ENCODE results near the gene RP9.

RP9 gene

GRCh38 chr7:33066771-33067170 lies 42.4 kb downstream of the RP9 start:
- DNase-seq (ENCODE audit: low read depth in 3 of 3, low spot score in 1 of 3), result no peak

- DNase-seq (ENCODE audit: low read depth in 3 of 3, low spot score in 1 of 3), result no peak
These were observed 43.2 kb downstream of the RP9 start for GRCh38 chr7:33065981-33066380.

- peak; percentile 78 to 85 (median 79) for DNase-seq (ENCODE audit: low read depth in 3 of 3, low spot score in 1 of 3)
These were observed 46.3 kb downstream of the RP9 start for GRCh38 chr7:33062782-33063443.

GRCh38 chr7:33062023-33062781 lies 47.0 kb downstream of the RP9 start, which contains the start of gene NT5C3A:
Gene NT5C3A, minus strand, starts transcription at chr7:33062776. Its CDS starts 71 bp downstream, at chr7:33062705.
- peak in 1 of 3 donors; percentile 9 for DNase-seq (ENCODE audit: low read depth in 3 of 3, low spot score in 1 of 3)

GRCh38 chr7:33061282-33061937 lies 47.8 kb downstream of the RP9 start:
- DNase-seq (ENCODE audit: low read depth in 3 of 3, low spot score in 1 of 3), result no peak

GRCh38 chr7:33059635-33060034 lies 49.6 kb downstream of the RP9 start:
- no peak for DNase-seq (ENCODE audit: low read depth in 3 of 3, low spot score in 1 of 3)

- no peak for DNase-seq (ENCODE audit: low read depth in 3 of 3, low spot score in 1 of 3)
These were observed 54.0 kb downstream of the RP9 start for GRCh38 chr7:33055158-33055557.

GRCh38 chr7:33054261-33054964 lies 54.8 kb downstream of the RP9 start:
- no peak for DNase-seq (ENCODE audit: low read depth in 3 of 3, low spot score in 1 of 3)

- no peak for DNase-seq (ENCODE audit: low read depth in 3 of 3, low spot score in 1 of 3)
These were observed 55.5 kb downstream of the RP9 start for GRCh38 chr7:33053721-33054120.

- DNase-seq (ENCODE audit: low read depth in 3 of 3, low spot score in 1 of 3), result no peak
These were observed 58.5 kb downstream of the RP9 start for GRCh38 chr7:33050535-33051318.

- DNase-seq (ENCODE audit: low read depth in 3 of 3, low spot score in 1 of 3), result no peak
These were observed 60.5 kb downstream of the RP9 start for GRCh38 chr7:33048704-33049103.

- no peak for DNase-seq (ENCODE audit: low read depth in 3 of 3, low spot score in 1 of 3)
These were observed 60.9 kb downstream of the RP9 start for GRCh38 chr7:33048257-33048656.

GRCh38 chr7:33044986-33045385 lies 64.2 kb downstream of the RP9 start:
- DNase-seq (ENCODE audit: low read depth in 3 of 3, low spot score in 1 of 3), result no peak

Data from stimulated activated CD4-positive, alpha-beta T cell treated with anti-CD3 and anti-CD28 coated beads, TNF-alpha, amount 100 ng/mL, for 1 hour (primary cell).